Heart left ventricle (tissue), 13 donors: Measurements from ENCODE around the gene SCN5A.

ENCODE experiments used
- POLR2A ChIP-seq, 2 donors: fragments of 450-650 bp; IDR thresholded peaks; one replicate each; pipeline ENCODE4 v1.6.1; 2017; ENCODE audit warnings: antibody characterized with exemption in 2 of 2, mild to moderate bottlenecking in 2 of 2, moderate library complexity in 2 of 2
- TF ChIP-seq, protein P1 (sequence below), 12 donors: fragments of 200-600 bp; sonication (generic) in 4 of 12; IDR thresholded peaks; one replicate each; pipeline versions ENCODE4 v1.5.0 to v1.8.0; 2018 to 2022; ENCODE audit warnings: antibody characterized with exemption in 12 of 12, mild to moderate bottlenecking in 5 of 12
- donor health status: ischemic (EF 13 %, LVEDD 7.1; RV severe dilation, severe dysfunction).
- donor health status: DM: no; HTN: yes; CAD: no.
- donor health status: DM: no; HTN: no; CAD: no.
- donor health status: ischemic (EF 25% LVEDD 6.9; RV normal size, moderate dysfunction).
- donor health status: ischemic (EF 25% LVEDD 5.7; RV mildly dilated, moderate dysfunction).
- donor health status: ischemic (EF 35%, LVEDD 5.7; RV mildly dilated, moderate dysfunction).
- donor health status: nonischemic (EF 11% LVEDD 7.7; RV severe dilation, severe dysfunction).
- donor health status: DM: yes; HTN: yes; CAD: no.
- donor health status: PGD.
- donor health status: ischemic (EF 29% LVEDD 5.4; RV normal size, mild dysfunction).
- donor health status: nonischemic (EF 23%, LVEDD 6.1; RV moderate dilation, normal function).

DNA sequence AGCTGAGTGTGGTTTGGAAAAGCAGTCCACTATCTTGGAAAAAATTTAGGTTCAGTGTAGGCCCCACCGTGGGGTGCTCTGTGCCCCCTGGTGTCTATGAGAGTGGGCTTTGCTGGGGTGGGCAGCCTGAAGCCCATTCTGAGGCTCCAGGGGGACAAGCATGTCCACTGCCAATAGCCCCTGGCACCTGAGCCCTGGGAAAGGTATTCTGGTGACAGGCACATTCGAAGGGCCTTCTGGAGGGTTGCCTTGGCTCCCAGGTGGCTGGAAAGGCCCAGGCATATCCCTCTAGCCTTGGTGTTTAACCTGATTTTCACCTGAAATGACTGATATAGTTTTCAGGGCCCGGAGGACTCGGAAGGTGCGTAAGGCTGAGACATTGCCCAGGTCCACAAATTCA, 36.1 kb downstream of the SCN5A start:
- TF ChIP-seq, protein P1, sequence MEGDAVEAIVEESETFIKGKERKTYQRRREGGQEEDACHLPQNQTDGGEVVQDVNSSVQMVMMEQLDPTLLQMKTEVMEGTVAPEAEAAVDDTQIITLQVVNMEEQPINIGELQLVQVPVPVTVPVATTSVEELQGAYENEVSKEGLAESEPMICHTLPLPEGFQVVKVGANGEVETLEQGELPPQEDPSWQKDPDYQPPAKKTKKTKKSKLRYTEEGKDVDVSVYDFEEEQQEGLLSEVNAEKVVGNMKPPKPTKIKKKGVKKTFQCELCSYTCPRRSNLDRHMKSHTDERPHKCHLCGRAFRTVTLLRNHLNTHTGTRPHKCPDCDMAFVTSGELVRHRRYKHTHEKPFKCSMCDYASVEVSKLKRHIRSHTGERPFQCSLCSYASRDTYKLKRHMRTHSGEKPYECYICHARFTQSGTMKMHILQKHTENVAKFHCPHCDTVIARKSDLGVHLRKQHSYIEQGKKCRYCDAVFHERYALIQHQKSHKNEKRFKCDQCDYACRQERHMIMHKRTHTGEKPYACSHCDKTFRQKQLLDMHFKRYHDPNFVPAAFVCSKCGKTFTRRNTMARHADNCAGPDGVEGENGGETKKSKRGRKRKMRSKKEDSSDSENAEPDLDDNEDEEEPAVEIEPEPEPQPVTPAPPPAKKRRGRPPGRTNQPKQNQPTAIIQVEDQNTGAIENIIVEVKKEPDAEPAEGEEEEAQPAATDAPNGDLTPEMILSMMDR (IDR thresholded peaks at IDR 0.05) = no peak
- no peak for TF ChIP-seq POLR2A (IDR thresholded peaks at IDR 0.05)
